Jurkat, Clone E6-1 (cell line): ENCODE data around the gene SLC22A15. TPM values are rescaled to one million over a fixed set of nuclear protein-coding genes. Genes with fewer than 3 reads are reported as not detected.
"Not testable (repeated sequence)": the region's sequence is repeated elsewhere in the genome, so short reads cannot be mapped to it uniquely, and the experiment has no call there.

Experiments
- DNase-seq: peaks from one replicate; pipeline ENCODE4 v3.0.0-alpha.2; 2011; ENCODE audit warnings: low read depth, low spot score
- H3K4me3 ChIP-seq: 2 replicates; pipeline ENCODE4 v1.5.1; 2011; ENCODE audit warnings: mild to moderate bottlenecking, low read length, control low read depth, moderate library complexity
- polyA plus RNA-seq: library from polyadenylated mRNA; unstranded; fragments of >200 nt; gene quantifications from one replicate; pipeline ENCODE4 v1.2.1, GENCODE V29; 2012; ENCODE audit warnings: missing spikeins; ENCODE audit not compliant: insufficient read length, insufficient read depth

The SLC22A15 gene
- polyA plus RNA-seq: not detected

GRCh38 chr1:115976062-115976920, at the start of gene SLC22A15:
TSS of gene SLC22A15 (plus strand) at chr1:115976513. CDS start at chr1:115976628, 115 bp downstream.
- no peak for DNase-seq
- H3K4me3 ChIP-seq: no peak within 1 kb of the TSS

DNA sequence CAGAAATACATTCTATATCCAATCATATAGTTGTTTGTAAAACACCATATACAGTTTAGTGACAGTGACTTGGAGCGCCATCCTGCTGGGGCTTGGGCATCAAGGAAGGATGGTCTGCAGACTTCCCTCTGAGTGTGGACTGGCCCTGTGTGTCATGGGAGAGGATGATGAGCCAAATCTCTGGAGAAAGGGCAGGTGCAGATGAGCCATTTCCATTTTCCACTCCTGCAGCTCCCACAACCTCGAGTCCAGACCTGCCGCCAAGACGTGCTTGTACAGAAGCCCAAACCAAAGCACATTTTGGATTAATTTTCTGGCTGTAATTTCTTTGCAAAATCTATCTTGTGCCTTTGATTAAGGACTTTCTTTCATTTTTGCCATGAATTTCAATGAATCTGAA, 48.3 kb upstream of the SLC22A15 start:
- no peak overlapping the region for H3K4me3 ChIP-seq
- no peak for DNase-seq

DNA sequence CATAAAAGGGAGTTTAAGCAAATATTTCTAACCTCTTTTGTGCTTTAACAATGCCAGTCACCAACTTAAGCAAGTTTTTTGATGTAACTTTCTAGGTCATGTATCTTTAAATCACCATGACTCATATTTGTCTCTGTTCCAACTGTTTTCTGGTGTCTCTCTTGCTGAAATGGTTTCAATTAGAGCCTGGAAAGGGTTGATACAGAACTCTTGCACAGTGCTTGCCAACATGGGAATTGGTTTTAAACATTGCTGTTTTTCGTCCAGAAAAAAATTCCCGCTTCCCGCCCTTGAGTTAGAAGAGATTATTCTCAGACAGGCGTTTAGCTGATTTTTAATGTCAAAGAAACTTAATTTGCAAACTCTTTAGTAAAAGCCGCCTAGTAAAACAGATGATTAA, 46.4 kb upstream of the SLC22A15 start:
- H3K4me3 ChIP-seq: no peak overlapping the region
- no peak for DNase-seq

- H3K4me3 ChIP-seq: no peak overlapping the region
- no peak for DNase-seq
Observed at GRCh38 chr1:115933625-115934024, 42.7 kb upstream of the SLC22A15 start.

DNA sequence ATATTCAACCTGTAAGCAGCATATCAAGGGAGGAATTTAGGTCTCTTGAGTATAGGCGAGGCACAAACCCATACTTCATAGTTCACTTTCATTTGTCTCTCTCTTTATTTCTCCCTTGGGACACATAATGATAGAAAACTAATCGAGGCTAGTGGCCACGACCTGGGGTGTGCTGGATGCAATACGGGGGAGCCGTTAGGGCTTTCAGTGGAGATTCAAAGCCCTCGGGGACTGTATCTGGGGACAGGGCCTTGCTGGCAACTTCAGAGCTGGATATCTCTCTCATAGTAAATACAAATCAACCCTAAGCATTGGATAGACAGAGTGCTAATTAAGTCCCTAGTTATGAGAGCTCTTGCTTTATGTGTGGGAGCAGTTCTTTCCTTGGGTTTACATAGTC, 36.9 kb upstream of the SLC22A15 start:
- no peak overlapping the region for H3K4me3 ChIP-seq
- DNase-seq: no peak

GRCh38 chr1:115946116-115946515, 30.2 kb upstream of the SLC22A15 start:
- DNase-seq: no peak
- no peak overlapping the region for H3K4me3 ChIP-seq

- no peak overlapping the region for H3K4me3 ChIP-seq
- DNase-seq: no peak
Observed at GRCh38 chr1:115949156-115949555, 27.2 kb upstream of the SLC22A15 start.

- DNase-seq: no peak
Observed at GRCh38 chr1:115951560-115951959, 24.8 kb upstream of the SLC22A15 start.

GRCh38 chr1:115952547-115952946, 23.8 kb upstream of the SLC22A15 start:
- DNase-seq: no peak
- H3K4me3 ChIP-seq: no peak overlapping the region

More at GRCh38 chr1:115951560-115951959, 24.8 kb upstream of the SLC22A15 start:
- H3K4me3 ChIP-seq: no peak overlapping the region

GRCh38 chr1:115953180-115953579, 23.1 kb upstream of the SLC22A15 start:
- no peak for DNase-seq
- H3K4me3 ChIP-seq: no peak overlapping the region

GRCh38 chr1:115954684-115955083, 21.6 kb upstream of the SLC22A15 start:
- DNase-seq: no peak
- H3K4me3 ChIP-seq: no peak overlapping the region

GRCh38 chr1:115955228-115955627, 21.1 kb upstream of the SLC22A15 start:
- no peak for DNase-seq
- H3K4me3 ChIP-seq: no peak overlapping the region

DNA sequence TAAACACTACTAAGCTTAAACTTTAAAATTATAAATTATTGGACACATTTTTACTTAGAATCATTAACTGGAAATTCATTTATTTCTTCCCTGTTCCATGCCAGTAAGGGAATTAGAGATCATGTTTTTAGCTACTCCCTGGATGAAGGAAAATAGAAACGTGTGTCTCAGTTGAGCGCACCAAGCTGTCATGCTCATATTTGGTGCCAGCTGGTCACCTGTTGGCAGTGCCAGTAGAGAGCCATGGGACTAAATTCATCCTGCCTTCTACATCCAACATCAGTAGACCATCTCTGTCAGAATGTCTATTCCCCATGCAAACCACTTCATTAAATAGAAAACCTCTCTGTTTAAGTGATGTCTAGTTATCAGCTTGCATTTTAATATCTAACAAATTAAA, 17.4 kb upstream of the SLC22A15 start:
- no peak for DNase-seq
- H3K4me3 ChIP-seq: no peak overlapping the region

DNA sequence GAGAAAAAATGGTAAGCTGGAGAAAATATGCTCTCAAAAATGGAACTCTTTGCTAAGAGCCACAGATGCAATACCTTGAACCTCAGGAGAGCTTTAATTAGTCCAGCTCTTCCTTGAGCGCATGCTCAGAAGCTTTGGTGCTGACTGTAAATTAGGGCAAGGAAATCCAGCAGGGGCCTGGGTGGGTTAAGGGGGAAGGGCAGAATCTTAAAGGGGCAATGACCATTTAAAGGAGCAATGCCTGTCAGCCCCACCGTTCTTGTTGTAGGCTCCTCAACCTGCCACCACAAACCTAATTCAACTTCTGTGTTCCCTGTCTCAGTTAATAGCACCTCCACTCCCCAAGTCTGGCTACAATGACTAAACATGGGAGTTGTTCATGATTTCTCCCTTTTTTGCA, 6.8 kb upstream of the SLC22A15 start:
- H3K4me3 ChIP-seq: no peak overlapping the region
- peak; percentile 66 for DNase-seq

GRCh38 chr1:115971778-115972177, 4.5 kb upstream of the SLC22A15 start:
- not testable (repeated sequence) for H3K4me3 ChIP-seq, DNase-seq

GRCh38 chr1:115973154-115973553, 3.2 kb upstream of the SLC22A15 start:
- DNase-seq: no peak
- H3K4me3 ChIP-seq: no peak overlapping the region

DNA sequence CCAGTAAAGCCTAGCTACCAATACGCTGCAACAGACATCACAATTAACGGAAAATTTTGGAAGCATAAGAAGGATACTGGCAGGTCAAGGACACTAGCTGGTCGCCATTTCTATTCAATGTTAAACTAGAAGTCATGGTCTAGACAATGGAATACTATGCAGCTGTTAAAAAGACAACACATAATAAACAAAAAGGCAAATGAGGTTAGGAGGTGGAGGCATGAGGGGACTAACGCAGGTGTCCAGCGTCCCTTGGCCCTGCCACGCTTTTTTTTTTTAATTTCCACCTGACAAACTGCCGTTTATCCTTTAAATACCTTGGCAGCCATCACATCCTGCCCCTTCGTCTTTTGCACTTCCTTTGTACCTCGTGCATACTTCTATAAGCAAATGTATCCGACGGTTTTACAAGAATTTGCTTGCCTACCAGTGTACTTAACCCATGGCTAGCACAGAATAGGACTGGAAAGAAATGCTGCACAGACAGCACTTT, 698 bp upstream of the SLC22A15 start:
- no peak for DNase-seq
- H3K4me3 ChIP-seq: no peak overlapping the region

DNA sequence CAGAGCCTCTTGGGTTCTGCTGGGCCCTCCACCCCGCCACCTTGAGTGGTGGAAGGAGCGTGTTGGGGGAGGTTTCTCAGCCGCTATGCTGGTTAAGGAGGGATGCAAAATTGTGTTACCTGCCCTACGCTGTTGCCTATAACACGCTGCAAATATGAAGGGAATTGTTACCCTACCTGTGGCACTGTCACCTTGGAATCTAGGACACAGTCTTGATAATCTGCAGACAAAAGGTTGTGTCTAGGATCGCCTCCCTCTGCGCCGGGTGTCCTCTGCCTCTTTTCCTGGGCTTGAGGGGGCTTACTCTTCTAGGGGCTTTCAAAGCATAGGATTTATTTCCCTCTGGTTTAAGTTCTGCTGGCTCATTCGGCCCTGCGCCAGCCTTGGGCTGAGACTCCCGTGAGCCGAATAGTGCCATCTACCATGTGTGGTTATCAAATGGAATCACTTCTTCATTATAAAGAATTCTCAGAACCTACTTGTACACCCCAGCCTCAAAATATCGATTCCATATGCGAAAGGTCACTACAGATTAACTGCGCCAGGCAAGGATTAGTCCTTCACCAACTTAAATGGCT, 697 bp downstream of the SLC22A15 start:
- no peak for DNase-seq
- H3K4me3 ChIP-seq: no peak overlapping the region

- no peak overlapping the region for H3K4me3 ChIP-seq
Observed at GRCh38 chr1:115977499-115978258, 1.4 kb downstream of the SLC22A15 start.

More at GRCh38 chr1:115977499-115978258, 1.4 kb downstream of the SLC22A15 start:
- DNase-seq: no peak
